Measurements from ENCODE around the gene ITCH. TPM values are rescaled to one million over a fixed set of nuclear protein-coding genes. Genes with fewer than 3 reads are reported as not detected.

ITCH gene
- total and polyA plus RNA-seq, 2 of the 8 experiments (the other 6 are each of a cell fraction or from before 2014, with no cell fraction given): 3.9 to 45.2 TPM

DNA sequence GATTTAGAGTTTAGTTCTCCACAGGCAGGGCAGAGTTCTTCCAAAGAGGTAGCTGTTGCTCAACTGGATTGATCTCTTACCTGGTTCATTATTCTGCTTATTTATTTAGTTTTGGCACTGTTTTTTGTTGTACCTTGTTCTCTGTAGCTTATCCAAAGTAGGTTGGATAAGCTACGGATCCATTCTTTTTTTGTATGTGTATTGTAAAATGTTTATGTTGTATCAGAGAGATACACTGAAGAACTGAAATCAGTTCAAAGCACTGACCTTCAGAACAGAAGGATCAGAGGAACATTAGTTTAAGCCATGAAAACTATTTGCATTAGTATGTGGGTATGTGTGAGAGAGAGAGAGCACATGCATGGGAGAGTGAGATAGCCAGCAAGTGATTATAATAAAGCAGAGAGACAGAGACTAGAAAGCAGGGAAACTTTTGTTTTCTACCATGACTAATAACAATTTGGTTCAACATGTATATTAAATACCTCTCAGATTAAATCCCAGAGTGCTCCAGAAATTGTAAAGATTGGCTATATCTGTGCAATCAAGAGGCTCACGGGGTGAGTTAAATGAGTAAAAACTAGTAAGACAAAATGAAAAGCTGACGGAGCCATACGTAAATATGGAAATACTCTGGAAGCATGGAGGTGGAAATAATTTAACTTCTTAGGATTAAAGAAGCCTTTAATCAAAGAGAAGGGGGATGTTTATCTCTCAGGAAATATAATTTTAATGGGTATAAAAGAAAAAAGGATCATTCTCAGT is 40.2 kb downstream of the ITCH start:
- Histone ChIP-seq H2BK5ac (ENCODE audit: low read depth, low read length) (no peak overlapping the region), H3K36me3 (ENCODE audit: control insufficient read depth in 2 of 4, insufficient read depth in 4 of 4, low read length in 3 of 4) (no peaks in the 10 kb centered on the region; a peak in 1 of 8 replicates), H3K27me3 (replicated peaks in 1 of 4; ENCODE audit: control insufficient read depth in 3 of 4, extremely low read depth in 1 of 4, insufficient read depth in 3 of 4, low read length in 3 of 4) (no peaks in the 10 kb centered on the region), H3K18ac (ENCODE audit: extremely low read depth, low read length) (no peak overlapping the region), H2BK12ac (ENCODE audit: low read depth, low read length) (no peak overlapping the region), H3K27ac (ENCODE audit: low read depth, low read length) (no peak overlapping the region), H3K56ac (replicated peaks; ENCODE audit: insufficient read length, low read depth, low read length) (no peak overlapping the region), H2BK15ac (ENCODE audit: low read length) (no peak overlapping the region), H3K4me1 (replicated peaks in 1 of 4; ENCODE audit: control insufficient read depth in 3 of 4, insufficient read depth in 4 of 4, low read length in 3 of 4) (peaks cover 0 to 4% (median 0%) of the 10 kb centered on the region in 4 experiments; a peak in 1 of 7 replicates), H2AK5ac (ENCODE audit: low read depth, low read length) (no peak overlapping the region), H3K14ac (ENCODE audit: insufficient read length) (no peak overlapping the region), H2AFZ (ENCODE audit: low read length) (no peak overlapping the region), H2BK120ac (replicated peaks; ENCODE audit: low read depth, low read length) (no peak overlapping the region), H3K79me2 (ENCODE audit: control insufficient read depth in 1 of 2, insufficient read depth in 2 of 2, low read length in 2 of 2) (peaks cover 0 to 42% of the 10 kb centered on the region in 2 experiments; a peak in 2 of 4 replicates), H3K4ac (replicated peaks; ENCODE audit: insufficient read length, low read depth, low read length) (no peak overlapping the region), H3K9ac (replicated peaks in 1 of 4; ENCODE audit: extremely low read depth in 1 of 4, low read depth in 3 of 4, low read length in 3 of 4) (no peak overlapping the region), H3K79me1 (ENCODE audit: low read depth, low read length) (peaks cover 4% of the 10 kb centered on the region; the same call in 1 of the 2 replicates), H3K9me3 (ENCODE audit: insufficient read depth in 2 of 2, low read depth in 1 of 2, low read length in 1 of 2) (no peaks in the 10 kb centered on the region), H3K4me2 (ENCODE audit: insufficient read depth in 1 of 2, low read depth in 2 of 2, low read length in 2 of 2) (no peak overlapping the region), H4K20me1 (replicated peaks in 1 of 2; ENCODE audit: control insufficient read depth in 1 of 2, insufficient read depth in 2 of 2, low read length in 2 of 2) (peaks cover 0 to 8% of the 10 kb centered on the region in 2 experiments), H3K23ac (ENCODE audit: insufficient read length) (no peak overlapping the region), H3K4me3 (ENCODE audit: extremely low read depth in 1 of 4, insufficient read depth in 2 of 4, low read depth in 3 of 4, low read length in 4 of 4) (no peak overlapping the region), H2BK20ac (ENCODE audit: low read length) (no peak overlapping the region), H4K91ac (replicated peaks; ENCODE audit: insufficient read length, low read length) (no peak overlapping the region), H3K23me2 (ENCODE audit: low read depth, low read length) (no peaks in the 10 kb centered on the region), H4K8ac (ENCODE audit: extremely low read depth, insufficient read depth, low read length) (no peak overlapping the region), H4K5ac (ENCODE audit: insufficient read length, low read depth, low read length) (no peak overlapping the region)
- ChIA-PET POLR2A (ENCODE audit: partially characterized antibody) (interaction anchor here (0.5 kb wide), 1 partner anchor 27 kb away, joined by 3 read pairs; no protein-coding TSS in a partner anchor), CTCF (ENCODE audit: partially characterized antibody) (interaction anchor here (1.1 to 3.7 kb wide), 3 partner anchors 71 to 91 kb away, joined by 3 to 17 read pairs (median 4); no protein-coding TSS in a partner anchor)
- DNase-seq (ENCODE audit: low read depth in 1 of 2, low spot score in 2 of 2) (no peak), FAIRE-seq (no peak)
- 94% methylated on average over 4 of the region's 4 CpGs; no CpG with 5 or more reads in 1 of the 2 experiments for WGBS, 2 experiments (ENCODE audit: extremely low coverage in 1 of 2, insufficient coverage in 1 of 2, insufficient read length in 1 of 2, insufficient replicate concordance in 2 of 2, low coverage in 1 of 2, low lambda C conversion rate in 2 of 2, missing lambda C conversion rate in 1 of 2)
- TF ChIP-seq SRF (IDR thresholded peaks at IDR 0.05; ENCODE audit: low read depth, low read length) (no peak), RAD21 (IDR thresholded peaks at IDR 0.05 in 1 of 2, conservative IDR thresholded peaks at IDR 0.05 in 1 of 2; ENCODE audit: low read depth in 2 of 2, low read length in 2 of 2) (no peak), SUZ12 (IDR thresholded peaks at IDR 0.05; ENCODE audit: low read length) (no peak), SIX5 (IDR thresholded peaks at IDR 0.05; ENCODE audit: low read depth, low read length) (no peak), KDM4A (IDR thresholded peaks at IDR 0.05; ENCODE audit: low read depth, low read length, severe bottlenecking) (no peak), ATF2 (IDR thresholded peaks at IDR 0.05; ENCODE audit: low read length) (no peak), SAP30 (IDR thresholded peaks at IDR 0.05; ENCODE audit: insufficient read depth, insufficient replicate concordance, low read length) (no peak), SIRT6 (IDR thresholded peaks at IDR 0.05; ENCODE audit: low read length) (no peak), NRF1 (IDR thresholded peaks at IDR 0.05; ENCODE audit: low read depth, low read length) (no peak)
- TF ChIP-seq, protein P1, sequence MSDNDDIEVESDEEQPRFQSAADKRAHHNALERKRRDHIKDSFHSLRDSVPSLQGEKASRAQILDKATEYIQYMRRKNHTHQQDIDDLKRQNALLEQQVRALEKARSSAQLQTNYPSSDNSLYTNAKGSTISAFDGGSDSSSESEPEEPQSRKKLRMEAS (IDR thresholded peaks at IDR 0.05): no peak
